Measurements from ENCODE around the gene SELENOK. TPM values are rescaled to one million over a fixed set of nuclear protein-coding genes. Genes with fewer than 3 reads are reported as not detected.

Gene SELENOK
- total and polyA plus RNA-seq, 2 donors (not counting 3 experiments of a cell fraction or from before 2014, with no cell fraction given), result 26.1 to 35.2 TPM

DNA sequence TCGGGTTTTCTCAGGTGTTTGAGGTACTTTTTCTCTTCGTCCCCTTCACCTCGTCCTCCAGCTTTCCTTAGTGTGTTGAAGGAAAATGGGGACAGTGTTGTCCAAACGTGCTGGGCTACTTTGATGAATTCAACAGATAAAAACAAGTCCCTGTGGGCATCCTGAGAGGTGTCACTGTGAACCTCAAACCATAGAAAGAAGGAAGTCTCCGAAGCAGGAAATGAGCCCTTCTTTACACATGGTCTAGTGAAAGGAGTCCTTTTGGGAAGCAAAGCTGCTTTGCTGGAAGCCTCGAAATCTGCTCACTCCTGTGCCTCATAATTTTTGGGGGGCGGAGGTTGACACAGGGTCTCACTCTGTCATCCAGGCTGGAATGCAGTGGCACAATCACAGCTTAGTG is 34.7 kb downstream of the SELENOK start:
- H3K4me3 ChIP-seq (replicated peaks in 1 of 3; ENCODE audit: insufficient read depth in 1 of 3, low read depth in 1 of 3, low read length in 3 of 3), result no peak overlapping the region
- no peaks in the 10 kb centered on the region for H3K9me3 ChIP-seq (replicated peaks; ENCODE audit: control insufficient read depth, insufficient read depth, low read length)
- no peaks in the 10 kb centered on the region for H3K79me2 ChIP-seq (ENCODE audit: control insufficient read depth, insufficient read depth, low read length)
- CTCF ChIA-PET, result no interaction called here
- H3K4me1 ChIP-seq (ENCODE audit: control insufficient read depth, extremely low read depth, insufficient read depth, low read length), result no peaks in the 10 kb centered on the region
- intact Hi-C loops (cut with micrococcal nuclease) (no loop called here), dilution Hi-C loops (cut with MboI; ENCODE audit: extremely low pct_ligation_motif_present, low sequenced_read_pairs) (no loop called here)
- H3K27me3 ChIP-seq (ENCODE audit: control insufficient read depth in 2 of 2, insufficient read depth in 2 of 2, low read length in 2 of 2), result no peaks in the 10 kb centered on the region
- FAIRE-seq (no peak), DNase-seq (ENCODE audit: low read depth, low spot score) (no peak)
- no peaks in the 10 kb centered on the region for H3K9me1 ChIP-seq (replicated peaks; ENCODE audit: control insufficient read depth, extremely low read depth, insufficient read depth, low read length)
- POLR2A ChIA-PET, result no interaction called here
- no peak overlapping the region for H2AFZ ChIP-seq (ENCODE audit: low read depth, low read length)
- TF ChIP-seq POLR2AphosphoS5 (IDR thresholded peaks at IDR 0.05; ENCODE audit: insufficient read depth, low read depth, low read length) (no peak), POLR2A (IDR thresholded peaks at IDR 0.05; ENCODE audit: low read depth, low read length) (no peak), GATA2 (IDR thresholded peaks at IDR 0.05; ENCODE audit: insufficient read depth, insufficient read length, low read depth, low read length) (no peak), MYC (IDR thresholded peaks at IDR 0.05; ENCODE audit: low read depth, low read length) (no peak), FOS (IDR thresholded peaks at IDR 0.05; ENCODE audit: borderline replicate concordance, insufficient read depth, low read length) (no peak), EZH2 (IDR thresholded peaks at IDR 0.05; ENCODE audit: borderline replicate concordance, low read depth, low read length, severe bottlenecking) (no peak), JUN (IDR thresholded peaks at IDR 0.05; ENCODE audit: borderline replicate concordance, insufficient read depth, insufficient read length, low read depth) (no peak)
- TF ChIP-seq, protein P1, sequence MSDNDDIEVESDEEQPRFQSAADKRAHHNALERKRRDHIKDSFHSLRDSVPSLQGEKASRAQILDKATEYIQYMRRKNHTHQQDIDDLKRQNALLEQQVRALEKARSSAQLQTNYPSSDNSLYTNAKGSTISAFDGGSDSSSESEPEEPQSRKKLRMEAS (IDR thresholded peaks at IDR 0.05; ENCODE audit: insufficient read depth, insufficient read length), result no peak
- TF ChIP-seq, protein P2, sequence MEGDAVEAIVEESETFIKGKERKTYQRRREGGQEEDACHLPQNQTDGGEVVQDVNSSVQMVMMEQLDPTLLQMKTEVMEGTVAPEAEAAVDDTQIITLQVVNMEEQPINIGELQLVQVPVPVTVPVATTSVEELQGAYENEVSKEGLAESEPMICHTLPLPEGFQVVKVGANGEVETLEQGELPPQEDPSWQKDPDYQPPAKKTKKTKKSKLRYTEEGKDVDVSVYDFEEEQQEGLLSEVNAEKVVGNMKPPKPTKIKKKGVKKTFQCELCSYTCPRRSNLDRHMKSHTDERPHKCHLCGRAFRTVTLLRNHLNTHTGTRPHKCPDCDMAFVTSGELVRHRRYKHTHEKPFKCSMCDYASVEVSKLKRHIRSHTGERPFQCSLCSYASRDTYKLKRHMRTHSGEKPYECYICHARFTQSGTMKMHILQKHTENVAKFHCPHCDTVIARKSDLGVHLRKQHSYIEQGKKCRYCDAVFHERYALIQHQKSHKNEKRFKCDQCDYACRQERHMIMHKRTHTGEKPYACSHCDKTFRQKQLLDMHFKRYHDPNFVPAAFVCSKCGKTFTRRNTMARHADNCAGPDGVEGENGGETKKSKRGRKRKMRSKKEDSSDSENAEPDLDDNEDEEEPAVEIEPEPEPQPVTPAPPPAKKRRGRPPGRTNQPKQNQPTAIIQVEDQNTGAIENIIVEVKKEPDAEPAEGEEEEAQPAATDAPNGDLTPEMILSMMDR (IDR thresholded peaks at IDR 0.05; ENCODE audit: extremely low read depth in 1 of 2, insufficient read depth in 1 of 2, low read depth in 1 of 2, low read length in 2 of 2), result no peak
- H4K20me1 ChIP-seq (replicated peaks; ENCODE audit: control insufficient read depth, extremely low read depth, insufficient read depth, low read length), result no peaks in the 10 kb centered on the region
- H3K36me3 ChIP-seq (ENCODE audit: control insufficient read depth in 2 of 2, extremely low read depth in 1 of 2, insufficient read depth in 2 of 2, low read length in 2 of 2), result peaks cover 0 to 2% of the 10 kb centered on the region in 2 experiments
- BruUV-seq (replicated peaks), result no TSS peak
- no peak overlapping the region for H3K9ac ChIP-seq (replicated peaks; ENCODE audit: extremely low read depth, insufficient read depth, low read length)
- H3K27ac ChIP-seq (ENCODE audit: insufficient read depth, low read depth, low read length), result no peak overlapping the region
- no peak overlapping the region for H3K4me2 ChIP-seq (ENCODE audit: insufficient read depth, low read length)

All from endothelial cell of umbilical vein (primary cell).